Hypothalamus (tissue), 51 donors: ENCODE data around the gene SNTA1.
"Not testable (repeated sequence)": the region's sequence is repeated elsewhere in the genome, so short reads cannot be mapped to it uniquely, and the experiment has no call there.

ENCODE experiments used
- DNase-seq, 51 donors: peaks; one replicate each; lab custom pipeline; 2025; lab: John Stamatoyannopoulos, UW

The SNTA1 gene

GRCh38 chr20:33466303-33466646 is 22.7 kb upstream of the SNTA1 start:
- DNase-seq: no peak

- DNase-seq: peak in 46 of 51 donors; percentile 14 to 91 (median 72)
Observed at GRCh38 chr20:33465481-33466302, 22.1 kb upstream of the SNTA1 start.

GRCh38 chr20:33464759-33465158 is 21.2 kb upstream of the SNTA1 start:
- DNase-seq: not testable (repeated sequence)

- DNase-seq: peak in 8 of 51 donors; percentile 5 to 50 (median 21)
Observed at GRCh38 chr20:33463332-33464101, 20.0 kb upstream of the SNTA1 start.

- DNase-seq: peak in 1 of 51 donors; percentile 19
Observed at GRCh38 chr20:33460711-33461110, 17.1 kb upstream of the SNTA1 start.

GRCh38 chr20:33459599-33459998 is 16.0 kb upstream of the SNTA1 start:
- DNase-seq: no peak

- DNase-seq: peak in 50 of 51 donors; percentile 11 to 89 (median 62)
Observed at GRCh38 chr20:33456916-33457642, 13.5 kb upstream of the SNTA1 start.

- DNase-seq: no peak
Observed at GRCh38 chr20:33450867-33451266, 7.3 kb upstream of the SNTA1 start.

GRCh38 chr20:33445881-33446625 is 2.5 kb upstream of the SNTA1 start:
- DNase-seq: peak in 12 of 51 donors; percentile 9 to 51 (median 33)

GRCh38 chr20:33444797-33445560 is 1.4 kb upstream of the SNTA1 start:
- DNase-seq: peak in 2 of 51 donors; percentile 5 to 13

GRCh38 chr20:33443006-33443511 is 504 bp downstream of the SNTA1 start:
- DNase-seq: peak in 13 of 51 donors; percentile 4 to 61 (median 35)

- DNase-seq: peak in 2 of 51 donors; percentile 14 to 42
Observed at GRCh38 chr20:33442136-33443005, 1.2 kb downstream of the SNTA1 start.

- DNase-seq: peak in 1 of 51 donors; percentile 8
Observed at GRCh38 chr20:33441142-33441955, 2.2 kb downstream of the SNTA1 start.

GRCh38 chr20:33440562-33440961 is 3.0 kb downstream of the SNTA1 start:
- not testable (repeated sequence) for DNase-seq

GRCh38 chr20:33438481-33438880 is 5.1 kb downstream of the SNTA1 start:
- no peak for DNase-seq

- peak in 32 of 51 donors; percentile 13 to 79 (median 54) for DNase-seq
Observed at GRCh38 chr20:33437141-33437911, 6.2 kb downstream of the SNTA1 start.

- DNase-seq: no peak
Observed at GRCh38 chr20:33434434-33434833, 9.1 kb downstream of the SNTA1 start.
